CD8-positive, alpha-beta memory T cell (primary cell): ENCODE data around the gene CALD1. TPM values are rescaled to one million over a fixed set of nuclear protein-coding genes. Genes with fewer than 3 reads are reported as not detected.

Source experiments
- CTCF ChIA-PET: fragments of 350-600 bp; sonication (Branson Sonifier 250); formaldehyde crosslinking; loops from one replicate; lab custom pipeline; 2021; ENCODE audit warnings: antibody characterized with exemption; lab: Charles Lee
- POLR2A ChIA-PET: fragments of 350-600 bp; sonication (Branson Sonifier 250); formaldehyde crosslinking; loops from one replicate; lab custom pipeline; 2021; ENCODE audit warnings: antibody characterized with exemption; lab: Charles Lee
- DNase-seq, 5 donors: peaks; one replicate each; pipeline versions ENCODE4 v3.0.0 to v3.0.0-alpha.2; 2020 to 2022; ENCODE audit warnings: mixed read lengths in 1 of 5
- H3K27ac ChIP-seq: one replicate; pipeline ENCODE4 v1.7.0; 2013; ENCODE audit warnings: low read depth, mild to moderate bottlenecking, low read length, moderate library complexity
- H3K27me3 ChIP-seq: 2 replicates; pipeline ENCODE4 v1.7.0; 2013; ENCODE audit warnings: low read length, mild to moderate bottlenecking; ENCODE audit not compliant: insufficient read depth, poor library complexity, severe bottlenecking
- H3K36me3 ChIP-seq: 2 replicates; pipeline ENCODE4 v1.7.0; 2013; ENCODE audit warnings: mild to moderate bottlenecking, low read length, moderate library complexity; ENCODE audit not compliant: insufficient read depth
- H3K4me1 ChIP-seq: 2 replicates; pipeline ENCODE4 v1.7.0; 2013; ENCODE audit warnings: mild to moderate bottlenecking, low read length, moderate library complexity; ENCODE audit not compliant: insufficient read depth
- H3K4me3 ChIP-seq: 2 replicates; pipeline ENCODE4 v1.7.0; 2013; ENCODE audit warnings: mild to moderate bottlenecking, low read length
- H3K9me3 ChIP-seq: 2 replicates; pipeline ENCODE4 v1.7.0; 2013; ENCODE audit warnings: mild to moderate bottlenecking, low read length
- H3K27ac Mint-ChIP-seq, 8 donors: one replicate each; pipeline ENCODE4 v1.8.0; 2020 to 2021; ENCODE audit warnings: mixed read lengths in 8 of 8, mild to moderate bottlenecking in 6 of 8, inconsistent platforms in 3 of 8, moderate library complexity in 3 of 8
- H3K27me3 Mint-ChIP-seq, 2 donors: one replicate each; pipeline ENCODE4 v1.8.0; 2020 to 2021; ENCODE audit warnings: mixed read lengths in 2 of 2, mild to moderate bottlenecking in 1 of 2, moderate library complexity in 1 of 2
- H3K36me3 Mint-ChIP-seq, 3 donors: one replicate each; pipeline ENCODE4 v1.8.0; 2020 to 2021; ENCODE audit warnings: mixed read lengths in 3 of 3, inconsistent platforms in 1 of 3, mild to moderate bottlenecking in 1 of 3
- H3K4me1 Mint-ChIP-seq, 3 donors: one replicate each; pipeline ENCODE4 v1.8.0; 2020 to 2021; ENCODE audit warnings: mixed read lengths in 3 of 3, inconsistent platforms in 1 of 3, mild to moderate bottlenecking in 1 of 3
- H3K4me3 Mint-ChIP-seq, 7 donors: one replicate each; pipeline ENCODE4 v1.8.0; 2020 to 2021; ENCODE audit warnings: mixed read lengths in 7 of 7, mild to moderate bottlenecking in 6 of 7, moderate library complexity in 4 of 7, inconsistent platforms in 2 of 7
- H3K9me3 Mint-ChIP-seq, 5 donors: one replicate each; pipeline ENCODE4 v1.8.0; 2020 to 2022; ENCODE audit warnings: mixed read lengths in 5 of 5, mild to moderate bottlenecking in 3 of 5, moderate library complexity in 2 of 5, inconsistent platforms in 1 of 5
- polyA plus RNA-seq: library from polyadenylated mRNA; unstranded; fragments of 300-500 nt; fragmentation: Illumina TruSeq; gene quantifications from one replicate; pipeline ENCODE4 v1.2.3, GENCODE V29; 2021
- total RNA-seq, 2 experiments: library from RNA; stranded (reverse); gene quantifications; one replicate each; pipeline ENCODE4 v1.2.3, GENCODE V29; 2021

CALD1 gene
- total and polyA plus RNA-seq, 3 experiments from 2014 or later = 3.1 to 3.3 TPM; not detected in 1

DNA sequence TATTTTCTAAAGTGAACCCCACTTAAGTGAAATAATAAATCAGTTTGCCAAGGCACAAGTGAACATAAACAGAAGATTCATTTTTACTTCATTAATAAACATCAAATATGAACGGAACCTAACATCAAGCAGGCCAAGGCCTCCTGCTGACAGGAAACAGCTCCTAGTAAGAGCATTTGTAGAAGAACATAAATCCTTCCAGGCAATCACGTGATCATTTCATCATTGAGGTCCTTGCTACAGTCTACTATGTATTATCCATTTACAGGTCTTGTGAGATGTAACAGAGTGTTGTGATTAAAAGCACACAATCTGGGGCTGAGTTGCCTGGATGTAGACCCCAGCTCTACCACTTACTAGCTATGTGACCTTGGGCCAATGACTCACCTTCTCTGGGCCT is 70.6 kb downstream of the CALD1 start:
- DNase-seq = no peak
- no peaks in the 10 kb centered on the region for H3K27me3 ChIP-seq
- Mint-ChIP-seq H3K27ac (no peak overlapping the region), H3K27me3 (peaks cover 2 to 7% of the 10 kb centered on the region in 2 donors), H3K9me3 (no peaks in the 10 kb centered on the region), H3K4me3 (no peak overlapping the region), H3K4me1 (no peaks in the 10 kb centered on the region), H3K36me3 (peaks cover 0 to 4% (median 0%) of the 10 kb centered on the region in 3 donors)
- no peak overlapping the region for H3K4me3 ChIP-seq
- ChIA-PET POLR2A (no interaction called here), CTCF (interaction anchor here (0.9 kb wide), 1 partner anchor 321 kb away, joined by 3 read pairs; the partner anchor contains the start of gene CYREN)
- no peaks in the 10 kb centered on the region for H3K36me3 ChIP-seq
- H3K27ac ChIP-seq = no peak overlapping the region
- H3K9me3 ChIP-seq = no peaks in the 10 kb centered on the region
- peaks cover 6% of the 10 kb centered on the region for H3K4me1 ChIP-seq

DNA sequence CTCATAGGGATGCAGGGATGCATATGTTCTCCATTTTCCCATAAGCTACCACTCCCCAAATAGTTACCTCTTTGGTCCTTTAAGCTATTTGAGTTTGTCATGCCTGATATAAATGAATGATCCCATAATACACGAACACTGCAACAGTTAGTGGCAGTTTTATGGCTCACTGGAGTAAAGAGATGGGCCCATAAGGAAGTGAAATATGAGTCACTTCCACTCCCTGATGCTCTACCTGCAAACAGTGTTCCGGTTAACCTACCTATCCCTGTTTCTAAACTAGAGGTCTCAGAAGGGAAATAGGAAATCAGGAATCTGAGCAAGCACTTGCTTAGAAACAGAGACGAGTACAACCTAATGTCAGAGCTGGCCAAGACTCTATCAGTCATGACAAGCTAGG is 71.7 kb downstream of the CALD1 start:
- no peaks in the 10 kb centered on the region for H3K27me3 ChIP-seq
- no peak overlapping the region for H3K27ac ChIP-seq
- Mint-ChIP-seq H3K36me3 (peaks cover 0 to 7% (median 0%) of the 10 kb centered on the region in 3 donors), H3K27me3 (peaks cover 0 to 2% of the 10 kb centered on the region in 2 donors), H3K4me1 (peaks cover 0 to 2% (median 1%) of the 10 kb centered on the region in 3 donors), H3K9me3 (no peaks in the 10 kb centered on the region), H3K27ac (no peak overlapping the region), H3K4me3 (no peak overlapping the region)
- H3K4me3 ChIP-seq = no peak overlapping the region
- no peaks in the 10 kb centered on the region for H3K36me3 ChIP-seq
- peaks cover 12% of the 10 kb centered on the region for H3K4me1 ChIP-seq
- ChIA-PET POLR2A (no interaction called here), CTCF (interaction anchor here (0.8 kb wide), 1 partner anchor 11 kb away, joined by 3 read pairs; no protein-coding TSS in a partner anchor)
- H3K9me3 ChIP-seq = no peaks in the 10 kb centered on the region
- DNase-seq = no peak

DNA sequence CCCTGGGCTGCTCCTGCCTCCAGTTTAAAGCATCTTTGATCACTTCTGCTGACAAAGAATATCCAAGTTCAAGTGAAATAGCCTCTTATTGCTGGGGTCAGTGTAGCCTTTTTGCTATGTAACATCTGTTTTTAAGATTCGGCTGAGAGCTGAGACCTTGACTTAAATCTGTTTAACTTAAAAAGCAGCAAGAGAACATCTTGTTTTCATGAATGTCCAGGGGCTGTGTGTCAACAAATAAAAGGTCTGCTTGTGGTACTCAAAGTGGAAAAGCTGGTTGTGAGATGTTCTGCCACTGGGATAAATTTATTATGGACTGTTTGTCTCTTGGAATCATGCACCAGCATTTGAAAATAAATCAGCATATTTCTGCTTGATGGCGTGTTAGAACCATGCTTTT is 73.2 kb downstream of the CALD1 start:
- Mint-ChIP-seq H3K27me3 (no peaks in the 10 kb centered on the region), H3K27ac (no peak overlapping the region), H3K36me3 (peaks cover 0 to 7% (median 0%) of the 10 kb centered on the region in 3 donors), H3K4me3 (no peak overlapping the region), H3K4me1 (peaks cover 0 to 7% (median 2%) of the 10 kb centered on the region in 3 donors), H3K9me3 (no peaks in the 10 kb centered on the region)
- CTCF ChIA-PET = no interaction called here
- POLR2A ChIA-PET = no interaction called here
- Histone ChIP-seq H3K27ac (no peak overlapping the region), H3K27me3 (no peaks in the 10 kb centered on the region), H3K4me3 (no peak overlapping the region), H3K36me3 (no peaks in the 10 kb centered on the region), H3K4me1 (peaks cover 12% of the 10 kb centered on the region), H3K9me3 (no peaks in the 10 kb centered on the region)
- no peak for DNase-seq

DNA sequence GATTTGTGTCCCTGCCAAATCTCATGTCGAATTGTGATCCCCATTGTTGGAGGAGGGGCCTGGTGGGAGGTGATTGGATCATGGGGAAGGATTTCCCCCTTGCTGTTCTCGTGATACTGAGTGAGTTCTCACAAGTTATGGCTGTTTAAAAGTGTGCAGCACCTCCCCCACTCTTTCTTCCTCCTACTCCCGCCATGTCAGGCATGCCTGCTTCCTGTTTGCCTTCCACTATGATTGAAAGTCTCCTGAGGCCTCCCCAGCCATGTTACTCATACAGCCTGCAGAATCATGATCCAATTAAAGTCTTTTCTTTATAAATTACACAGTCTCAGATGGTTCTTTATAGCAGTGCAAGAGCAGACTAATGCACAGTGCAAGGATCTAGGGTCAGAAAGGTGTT is 75.4 kb downstream of the CALD1 start:
- Histone ChIP-seq H3K27ac (no peak overlapping the region), H3K4me1 (peaks cover 12% of the 10 kb centered on the region), H3K9me3 (no peaks in the 10 kb centered on the region), H3K36me3 (no peaks in the 10 kb centered on the region), H3K4me3 (no peak overlapping the region), H3K27me3 (no peaks in the 10 kb centered on the region)
- Mint-ChIP-seq H3K27me3 (no peaks in the 10 kb centered on the region), H3K4me1 (peaks cover 0 to 7% (median 2%) of the 10 kb centered on the region in 3 donors), H3K9me3 (no peaks in the 10 kb centered on the region), H3K4me3 (no peak overlapping the region), H3K27ac (no peak overlapping the region), H3K36me3 (peaks cover 0 to 10% (median 0%) of the 10 kb centered on the region in 3 donors)
- ChIA-PET CTCF (no interaction called here), POLR2A (no interaction called here)
- DNase-seq = no peak

DNA sequence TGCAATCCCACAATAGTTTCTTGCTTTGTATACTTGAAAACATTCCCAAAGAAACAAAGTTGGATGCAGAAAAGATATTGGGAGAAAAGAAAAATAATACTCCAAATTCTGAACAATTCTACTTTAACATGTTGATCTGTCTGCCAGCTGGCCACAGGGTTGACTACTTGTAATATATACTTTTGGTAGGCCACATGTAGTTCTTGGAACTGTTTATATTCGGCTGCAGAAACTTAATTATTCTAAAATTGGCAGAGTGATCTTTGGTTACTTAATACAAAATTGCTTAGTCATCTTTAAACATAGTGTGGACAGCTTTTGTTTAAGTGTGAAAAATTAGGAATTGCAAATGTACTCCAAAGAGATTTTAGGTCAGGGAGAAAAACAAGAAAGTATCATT is 76.0 kb downstream of the CALD1 start:
- H3K4me1 Mint-ChIP-seq = peaks cover 0 to 7% (median 2%) of the 10 kb centered on the region in 3 donors
- Histone ChIP-seq H3K4me1 (peaks cover 12% of the 10 kb centered on the region), H3K27ac (no peak overlapping the region), H3K27me3 (no peaks in the 10 kb centered on the region), H3K36me3 (no peaks in the 10 kb centered on the region), H3K9me3 (no peaks in the 10 kb centered on the region), H3K4me3 (no peak overlapping the region)
- ChIA-PET CTCF (no interaction called here), POLR2A (no interaction called here)
- DNase-seq = no peak
- H3K9me3 Mint-ChIP-seq = no peaks in the 10 kb centered on the region
- H3K4me3 Mint-ChIP-seq = no peak overlapping the region
- H3K36me3 Mint-ChIP-seq = peaks cover 0 to 10% (median 0%) of the 10 kb centered on the region in 3 donors
- H3K27ac Mint-ChIP-seq = no peak overlapping the region
- H3K27me3 Mint-ChIP-seq = no peaks in the 10 kb centered on the region

DNA sequence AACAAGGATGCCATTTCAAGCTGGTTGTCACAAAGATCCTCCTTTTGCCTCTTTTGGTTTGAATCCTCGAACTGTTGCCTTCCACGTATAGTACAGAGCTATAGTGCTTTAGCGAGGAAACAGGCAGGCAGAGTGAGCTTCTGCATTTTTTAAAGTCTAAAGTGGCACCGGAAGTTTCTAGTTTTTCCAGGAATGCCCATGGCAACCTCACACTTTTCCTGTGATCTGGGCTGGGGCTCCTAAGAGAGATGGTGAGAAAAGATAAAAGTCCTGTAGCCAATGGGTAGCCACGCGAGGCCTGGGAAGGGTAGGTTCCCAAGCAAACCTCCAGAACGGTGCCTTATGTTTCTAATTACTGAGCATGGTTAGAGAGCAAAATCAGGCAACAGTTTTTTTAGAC is 76.7 kb downstream of the CALD1 start:
- CTCF ChIA-PET = no interaction called here
- no peak for DNase-seq
- no peak overlapping the region for H3K27ac Mint-ChIP-seq

DNA sequence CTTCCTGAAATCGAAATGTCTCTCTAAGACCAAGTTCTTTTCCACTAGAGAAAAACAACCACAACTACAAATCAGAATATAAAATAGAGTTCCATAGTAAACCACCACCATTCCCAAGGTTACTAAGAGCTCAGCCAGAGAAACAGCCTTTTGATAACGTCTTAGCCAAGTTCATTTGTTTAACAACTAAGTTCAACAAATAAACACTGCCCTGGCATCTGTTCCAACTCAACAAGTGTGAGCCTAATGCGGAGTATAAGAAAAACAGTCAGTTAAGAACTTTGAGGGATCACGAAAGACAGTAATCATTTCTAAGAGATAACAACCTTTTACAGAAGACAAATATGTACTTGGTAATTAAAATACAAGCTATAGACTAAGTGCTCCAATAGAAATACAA is 77.3 kb downstream of the CALD1 start:
- DNase-seq = no peak
- Histone ChIP-seq H3K27me3 (no peaks in the 10 kb centered on the region), H3K36me3 (no peaks in the 10 kb centered on the region), H3K9me3 (no peaks in the 10 kb centered on the region), H3K4me3 (no peak overlapping the region), H3K27ac (no peak overlapping the region), H3K4me1 (peaks cover 12% of the 10 kb centered on the region)
- no peak overlapping the region for H3K27ac Mint-ChIP-seq
- H3K27me3 Mint-ChIP-seq = no peaks in the 10 kb centered on the region
- POLR2A ChIA-PET = no interaction called here
- peaks cover 0 to 6% (median 0%) of the 10 kb centered on the region in 3 donors for H3K36me3 Mint-ChIP-seq
- H3K9me3 Mint-ChIP-seq = no peaks in the 10 kb centered on the region
- no peak overlapping the region for H3K4me3 Mint-ChIP-seq
- CTCF ChIA-PET = no interaction called here
- peaks cover 0 to 7% (median 2%) of the 10 kb centered on the region in 3 donors for H3K4me1 Mint-ChIP-seq

More for the DNA sequence above, 76.7 kb downstream of the CALD1 start:
- no peaks in the 10 kb centered on the region for H3K36me3 ChIP-seq
- H3K9me3 Mint-ChIP-seq = no peaks in the 10 kb centered on the region
- H3K36me3 Mint-ChIP-seq = peaks cover 0 to 6% (median 0%) of the 10 kb centered on the region in 3 donors
- H3K4me1 Mint-ChIP-seq = peaks cover 0 to 7% (median 2%) of the 10 kb centered on the region in 3 donors
- peaks cover 12% of the 10 kb centered on the region for H3K4me1 ChIP-seq
- no peak overlapping the region for H3K4me3 ChIP-seq
- no peak overlapping the region for H3K4me3 Mint-ChIP-seq
- no peak overlapping the region for H3K27ac ChIP-seq
- no peaks in the 10 kb centered on the region for H3K27me3 Mint-ChIP-seq
- H3K9me3 ChIP-seq = no peaks in the 10 kb centered on the region
- no peaks in the 10 kb centered on the region for H3K27me3 ChIP-seq
- POLR2A ChIA-PET = no interaction called here

DNA sequence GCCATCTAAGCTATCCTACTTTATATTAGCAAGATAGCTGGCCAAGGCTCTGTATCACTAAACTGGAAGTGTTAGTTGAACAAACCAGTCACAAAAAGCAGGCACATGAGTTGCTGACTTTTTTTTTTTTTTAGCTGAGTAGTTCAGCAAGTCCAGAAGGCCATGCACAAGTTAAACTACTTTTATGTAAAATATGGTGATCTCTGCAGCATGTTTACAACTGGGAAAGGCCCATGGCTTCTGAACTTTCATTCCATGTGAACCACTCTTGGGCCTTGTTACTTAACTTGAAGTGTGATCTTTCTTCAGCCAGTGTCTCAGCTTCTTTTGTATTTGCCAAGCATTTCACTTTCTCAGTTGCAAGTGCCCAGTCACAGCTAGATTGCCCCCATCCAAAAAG is 78.5 kb downstream of the CALD1 start:
- H3K4me1 ChIP-seq = peaks cover 12% of the 10 kb centered on the region
- Mint-ChIP-seq H3K4me3 (no peak overlapping the region), H3K27ac (no peak overlapping the region), H3K4me1 (peaks cover 0 to 7% (median 2%) of the 10 kb centered on the region in 3 donors), H3K9me3 (no peaks in the 10 kb centered on the region), H3K27me3 (no peaks in the 10 kb centered on the region), H3K36me3 (peaks cover 0 to 6% (median 0%) of the 10 kb centered on the region in 3 donors)
- H3K4me3 ChIP-seq = no peak overlapping the region
- ChIA-PET POLR2A (no interaction called here), CTCF (no interaction called here)
- H3K27ac ChIP-seq = no peak overlapping the region
- no peaks in the 10 kb centered on the region for H3K36me3 ChIP-seq
- no peak for DNase-seq
- H3K9me3 ChIP-seq = no peaks in the 10 kb centered on the region
- H3K27me3 ChIP-seq = no peaks in the 10 kb centered on the region
